Measurements from ENCODE around the gene TIMM44.

TIMM44 gene

DNA sequence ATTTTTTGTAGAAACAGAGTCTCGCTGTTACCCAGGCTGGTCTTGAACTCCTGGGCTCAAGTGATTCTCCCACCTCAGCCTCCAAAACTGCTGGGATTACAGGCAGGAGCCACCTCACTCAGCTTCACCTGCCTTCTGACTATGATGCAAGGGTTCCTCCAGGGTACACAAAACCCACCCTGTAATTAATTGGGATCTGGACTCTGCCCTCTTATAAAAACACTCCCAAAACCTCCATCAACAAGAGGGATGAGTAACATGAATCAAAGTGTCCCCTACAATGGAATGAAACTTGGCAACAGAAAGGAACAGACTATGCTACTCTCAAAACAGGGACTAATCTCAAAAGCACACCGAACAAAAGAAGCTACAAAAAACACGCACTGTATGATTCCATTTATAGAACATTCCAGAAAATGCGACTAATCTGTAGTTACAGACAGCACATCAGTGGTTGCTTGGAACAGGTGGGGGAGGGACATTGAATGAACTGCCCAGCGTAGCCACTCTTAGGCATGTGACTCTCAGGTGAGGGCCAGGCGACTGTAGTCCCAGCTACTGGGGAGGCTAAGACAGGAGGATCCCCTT, 66.1 kb downstream of the TIMM44 start:
- no peak for DNase-seq (ENCODE audit: low read depth in 2 of 2, low spot score in 1 of 2)
